Lower leg skin (tissue), 3 donors: ENCODE measurements around the gene SBNO2.

Experiments used
- POLR2A ChIP-seq, 2 donors: fragments of 450-650 bp; IDR thresholded peaks; one replicate each; pipeline ENCODE4 v1.6.1; 2016 to 2017; ENCODE audit warnings: antibody characterized with exemption in 2 of 2, mild to moderate bottlenecking in 1 of 2, moderate library complexity in 1 of 2
- TF ChIP-seq, protein P1 (sequence below), 3 donors: fragments of 450-650 bp; IDR thresholded peaks; one replicate each; pipeline ENCODE4 v1.5.1; 2016; ENCODE audit warnings: antibody characterized with exemption in 3 of 3, mild to moderate bottlenecking in 3 of 3, moderate library complexity in 2 of 3

GRCh38 chr19:1117654-1118053 is 56.4 kb downstream of the SBNO2 start:
- TF ChIP-seq, protein P1, sequence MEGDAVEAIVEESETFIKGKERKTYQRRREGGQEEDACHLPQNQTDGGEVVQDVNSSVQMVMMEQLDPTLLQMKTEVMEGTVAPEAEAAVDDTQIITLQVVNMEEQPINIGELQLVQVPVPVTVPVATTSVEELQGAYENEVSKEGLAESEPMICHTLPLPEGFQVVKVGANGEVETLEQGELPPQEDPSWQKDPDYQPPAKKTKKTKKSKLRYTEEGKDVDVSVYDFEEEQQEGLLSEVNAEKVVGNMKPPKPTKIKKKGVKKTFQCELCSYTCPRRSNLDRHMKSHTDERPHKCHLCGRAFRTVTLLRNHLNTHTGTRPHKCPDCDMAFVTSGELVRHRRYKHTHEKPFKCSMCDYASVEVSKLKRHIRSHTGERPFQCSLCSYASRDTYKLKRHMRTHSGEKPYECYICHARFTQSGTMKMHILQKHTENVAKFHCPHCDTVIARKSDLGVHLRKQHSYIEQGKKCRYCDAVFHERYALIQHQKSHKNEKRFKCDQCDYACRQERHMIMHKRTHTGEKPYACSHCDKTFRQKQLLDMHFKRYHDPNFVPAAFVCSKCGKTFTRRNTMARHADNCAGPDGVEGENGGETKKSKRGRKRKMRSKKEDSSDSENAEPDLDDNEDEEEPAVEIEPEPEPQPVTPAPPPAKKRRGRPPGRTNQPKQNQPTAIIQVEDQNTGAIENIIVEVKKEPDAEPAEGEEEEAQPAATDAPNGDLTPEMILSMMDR (IDR thresholded peaks at IDR 0.05): no peak
- no peak for TF ChIP-seq POLR2A (IDR thresholded peaks at IDR 0.05)
